ENCODE data around the gene ZNF644.
"Not testable (repeated sequence)": the region's sequence is repeated elsewhere in the genome, so short reads cannot be mapped to it uniquely, and the experiment has no call there.

Gene ZNF644

GRCh38 chr1:91021686-91022517 is at the start of gene ZNF644:
ZNF644 (minus strand) TSS chr1:91022035; CDS start chr1:90982353, 39,682 bp downstream.
- DNase-seq (ENCODE audit: low read depth in 2 of 2, low spot score in 1 of 2), result peak; percentile 65 to 78

- no peak for DNase-seq (ENCODE audit: low read depth in 2 of 2, low spot score in 1 of 2)
Observed at GRCh38 chr1:91070298-91070697, 48.5 kb upstream of the ZNF644 start.

GRCh38 chr1:91066538-91066937 is 44.7 kb upstream of the ZNF644 start:
- no peak for DNase-seq (ENCODE audit: low read depth in 2 of 2, low spot score in 1 of 2)

- DNase-seq (ENCODE audit: low read depth in 2 of 2, low spot score in 1 of 2), result no peak
Observed at GRCh38 chr1:91065337-91065736, 43.5 kb upstream of the ZNF644 start.

- not testable (repeated sequence) for DNase-seq (ENCODE audit: low read depth in 2 of 2, low spot score in 1 of 2)
Observed at GRCh38 chr1:91063403-91063802, 41.6 kb upstream of the ZNF644 start.

GRCh38 chr1:91059157-91059556 is 37.3 kb upstream of the ZNF644 start:
- DNase-seq (ENCODE audit: low read depth in 2 of 2, low spot score in 1 of 2), result no peak

GRCh38 chr1:91057784-91058183 is 35.9 kb upstream of the ZNF644 start:
- DNase-seq (ENCODE audit: low read depth in 2 of 2, low spot score in 1 of 2), result no peak

GRCh38 chr1:91054780-91055481 is 33.1 kb upstream of the ZNF644 start:
- DNase-seq (ENCODE audit: low read depth in 2 of 2, low spot score in 1 of 2), result no peak

GRCh38 chr1:91053630-91054029 is 31.8 kb upstream of the ZNF644 start:
- DNase-seq (ENCODE audit: low read depth in 2 of 2, low spot score in 1 of 2), result no peak

GRCh38 chr1:91049551-91049950 is 27.7 kb upstream of the ZNF644 start:
- DNase-seq (ENCODE audit: low read depth in 2 of 2, low spot score in 1 of 2), result not testable (repeated sequence)

GRCh38 chr1:91046766-91047165 is 24.9 kb upstream of the ZNF644 start:
- DNase-seq (ENCODE audit: low read depth in 2 of 2, low spot score in 1 of 2), result no peak

- no peak for DNase-seq (ENCODE audit: low read depth in 2 of 2, low spot score in 1 of 2)
Observed at GRCh38 chr1:91045284-91045683, 23.4 kb upstream of the ZNF644 start.

GRCh38 chr1:91044776-91045175 is 22.9 kb upstream of the ZNF644 start:
- not testable (repeated sequence) for DNase-seq (ENCODE audit: low read depth in 2 of 2, low spot score in 1 of 2)

- not testable (repeated sequence) for DNase-seq (ENCODE audit: low read depth in 2 of 2, low spot score in 1 of 2)
Observed at GRCh38 chr1:91042372-91042771, 20.5 kb upstream of the ZNF644 start.

GRCh38 chr1:91038582-91038981 is 16.7 kb upstream of the ZNF644 start:
- no peak for DNase-seq (ENCODE audit: low read depth in 2 of 2, low spot score in 1 of 2)

GRCh38 chr1:91036894-91037829 is 15.3 kb upstream of the ZNF644 start:
- no peak for DNase-seq (ENCODE audit: low read depth in 2 of 2, low spot score in 1 of 2)

GRCh38 chr1:91032349-91032748 is 10.5 kb upstream of the ZNF644 start:
- DNase-seq (ENCODE audit: low read depth in 2 of 2, low spot score in 1 of 2), result no peak

GRCh38 chr1:91031081-91031480 is 9.2 kb upstream of the ZNF644 start:
- no peak for DNase-seq (ENCODE audit: low read depth in 2 of 2, low spot score in 1 of 2)

- no peak for DNase-seq (ENCODE audit: low read depth in 2 of 2, low spot score in 1 of 2)
Observed at GRCh38 chr1:91026777-91027176, 4.9 kb upstream of the ZNF644 start.

GRCh38 chr1:91026320-91026719 is 4.5 kb upstream of the ZNF644 start:
- no peak for DNase-seq (ENCODE audit: low read depth in 2 of 2, low spot score in 1 of 2)

- DNase-seq (ENCODE audit: low read depth in 2 of 2, low spot score in 1 of 2), result no peak
Observed at GRCh38 chr1:91024481-91025119, 2.8 kb upstream of the ZNF644 start.
